GM15510 (cell line): Measurements from ENCODE around the gene ADAT1.
A peak's percentile ranks its signal among the peaks of the same experiment; 100 is the strongest.

ENCODE experiments used
- POLR2A ChIP-seq: IDR thresholded peaks from 3 replicates; pipeline ENCODE4 v1.6.1; 2011; ENCODE audit warnings: borderline replicate concordance; ENCODE audit not compliant: insufficient read length; ENCODE audit errors: extremely low read depth

Gene ADAT1

GRCh38 chr16:75622761-75623605, at the start of gene ADAT1:
Gene ADAT1, minus strand, starts transcription at chr16:75623281. Its CDS starts 2,482 bp downstream, at chr16:75620799.
- TF ChIP-seq POLR2A = peak; percentile 89

DNA sequence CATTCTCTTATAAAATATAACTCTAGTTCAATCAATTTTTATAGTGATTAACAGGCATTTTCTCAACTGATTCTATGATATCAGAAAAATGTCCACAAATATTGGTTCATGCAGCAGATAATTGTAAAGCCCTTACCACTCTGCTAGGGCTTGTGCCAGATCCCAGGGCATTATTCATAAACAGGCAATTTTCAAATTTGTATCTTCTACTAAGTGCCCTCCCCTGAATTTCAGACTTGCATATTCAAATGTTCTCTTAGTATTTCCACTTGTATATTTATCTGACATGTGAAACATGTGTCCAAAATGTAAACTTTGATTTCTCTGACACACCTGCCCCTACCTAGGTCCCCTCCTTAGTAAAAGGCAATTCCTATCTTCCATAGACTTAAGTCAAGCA, 44.4 kb upstream of the ADAT1 start:
- no peak for TF ChIP-seq POLR2A

DNA sequence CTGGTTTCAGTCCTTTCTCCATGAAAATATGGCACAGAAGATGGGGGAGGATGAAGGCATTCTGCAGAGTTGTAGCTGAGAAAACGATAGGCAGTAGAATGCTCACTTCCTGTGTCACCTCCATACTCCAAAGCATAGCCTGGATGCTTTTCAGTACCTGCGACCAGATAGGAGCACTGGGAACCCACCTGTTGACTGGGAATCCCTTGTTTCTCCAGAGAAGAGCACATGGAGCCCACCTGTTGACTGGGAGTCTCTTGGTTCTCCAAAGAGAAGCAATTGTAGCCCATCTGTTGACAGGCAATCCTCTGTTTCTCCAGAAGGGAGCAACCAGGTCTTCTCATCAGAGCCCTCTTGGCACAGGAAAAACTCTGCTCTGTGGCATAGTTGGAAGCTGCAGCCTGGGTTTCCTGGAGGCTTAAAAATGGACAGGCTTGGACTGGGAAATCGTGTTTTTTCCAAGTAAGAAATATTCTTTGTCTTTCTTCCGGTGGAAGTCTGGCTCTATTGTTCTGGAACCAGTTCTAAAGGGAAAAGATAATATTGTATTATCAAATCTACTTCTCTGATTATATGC, 37.7 kb upstream of the ADAT1 start:
- no peak for TF ChIP-seq POLR2A

DNA sequence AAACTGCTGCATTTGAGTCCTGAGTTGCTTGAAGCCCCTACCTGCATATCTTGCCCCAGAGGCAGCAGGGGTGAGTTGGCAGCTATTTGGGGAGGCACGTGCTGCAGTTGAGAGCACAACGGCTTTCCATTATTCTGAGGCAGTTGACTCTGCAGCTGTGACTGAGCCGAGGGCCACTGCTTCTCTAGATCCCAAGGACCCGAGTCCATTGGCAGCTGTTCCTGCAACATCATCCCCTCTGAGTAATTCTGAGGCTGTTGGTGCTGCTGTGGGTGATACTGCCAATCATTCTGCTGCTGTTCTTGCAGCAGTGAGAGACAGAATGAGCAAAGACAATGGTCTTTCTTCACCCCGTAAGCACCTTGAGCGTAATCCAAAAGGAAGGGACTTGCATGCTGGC, 37.2 kb upstream of the ADAT1 start:
- no peak for TF ChIP-seq POLR2A

DNA sequence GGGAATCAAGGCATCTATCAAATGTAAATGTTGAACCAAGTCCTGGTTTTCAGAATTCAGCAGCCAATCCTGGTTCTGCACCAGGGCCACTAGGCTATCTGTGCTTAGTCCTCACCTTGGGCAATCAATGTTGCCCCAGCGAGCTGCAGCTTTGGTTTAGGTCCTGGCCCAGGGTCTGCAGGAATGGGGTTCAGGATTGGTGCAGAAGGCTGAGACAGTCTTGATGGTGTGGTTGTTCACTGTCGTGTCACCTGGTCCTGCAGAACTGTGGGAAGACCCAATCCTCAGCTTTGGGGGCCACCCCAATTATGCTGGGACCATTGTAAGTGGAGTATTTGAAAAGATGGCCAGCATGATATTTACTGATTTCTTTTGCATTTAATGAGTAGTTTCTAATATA, 35.1 kb upstream of the ADAT1 start:
- TF ChIP-seq POLR2A = no peak

GRCh38 chr16:75653922-75654321, 30.8 kb upstream of the ADAT1 start:
- TF ChIP-seq POLR2A = no peak

DNA sequence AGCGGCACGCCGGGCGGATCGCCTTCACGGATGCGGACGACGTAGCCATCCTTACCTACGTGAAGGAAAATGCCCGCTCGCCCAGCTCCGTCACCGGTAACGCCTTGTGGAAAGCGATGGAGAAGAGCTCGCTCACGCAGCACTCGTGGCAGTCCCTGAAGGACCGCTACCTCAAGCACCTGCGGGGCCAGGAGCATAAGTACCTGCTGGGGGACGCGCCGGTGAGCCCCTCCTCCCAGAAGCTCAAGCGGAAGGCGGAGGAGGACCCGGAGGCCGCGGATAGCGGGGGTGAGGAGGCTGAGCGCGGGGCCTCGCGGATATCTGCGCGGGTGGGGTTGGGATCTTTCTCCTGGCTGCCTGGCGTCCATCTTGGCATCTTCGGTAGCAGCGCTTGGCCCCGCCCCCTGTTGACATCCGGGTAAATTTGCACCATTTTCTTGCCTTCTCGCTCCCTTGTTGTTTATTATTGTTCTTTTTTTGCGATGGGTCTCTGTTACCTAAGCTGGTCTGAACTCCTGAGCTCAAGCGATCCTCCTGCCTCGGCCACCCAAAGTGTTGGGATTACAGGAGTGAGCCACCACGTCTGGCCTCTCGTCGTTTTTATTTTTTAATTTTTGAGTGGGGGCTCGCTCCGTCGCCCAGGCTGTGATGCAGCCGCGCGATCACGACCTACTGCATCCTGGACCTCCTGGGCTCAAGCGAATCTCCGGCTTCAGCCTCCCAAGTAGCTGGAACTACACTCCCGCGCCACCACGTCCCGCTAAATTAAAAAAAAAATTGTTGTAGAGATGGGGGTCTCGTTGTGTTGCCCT, 25.4 kb upstream of the ADAT1 start:
- TF ChIP-seq POLR2A = peak; percentile 43

DNA sequence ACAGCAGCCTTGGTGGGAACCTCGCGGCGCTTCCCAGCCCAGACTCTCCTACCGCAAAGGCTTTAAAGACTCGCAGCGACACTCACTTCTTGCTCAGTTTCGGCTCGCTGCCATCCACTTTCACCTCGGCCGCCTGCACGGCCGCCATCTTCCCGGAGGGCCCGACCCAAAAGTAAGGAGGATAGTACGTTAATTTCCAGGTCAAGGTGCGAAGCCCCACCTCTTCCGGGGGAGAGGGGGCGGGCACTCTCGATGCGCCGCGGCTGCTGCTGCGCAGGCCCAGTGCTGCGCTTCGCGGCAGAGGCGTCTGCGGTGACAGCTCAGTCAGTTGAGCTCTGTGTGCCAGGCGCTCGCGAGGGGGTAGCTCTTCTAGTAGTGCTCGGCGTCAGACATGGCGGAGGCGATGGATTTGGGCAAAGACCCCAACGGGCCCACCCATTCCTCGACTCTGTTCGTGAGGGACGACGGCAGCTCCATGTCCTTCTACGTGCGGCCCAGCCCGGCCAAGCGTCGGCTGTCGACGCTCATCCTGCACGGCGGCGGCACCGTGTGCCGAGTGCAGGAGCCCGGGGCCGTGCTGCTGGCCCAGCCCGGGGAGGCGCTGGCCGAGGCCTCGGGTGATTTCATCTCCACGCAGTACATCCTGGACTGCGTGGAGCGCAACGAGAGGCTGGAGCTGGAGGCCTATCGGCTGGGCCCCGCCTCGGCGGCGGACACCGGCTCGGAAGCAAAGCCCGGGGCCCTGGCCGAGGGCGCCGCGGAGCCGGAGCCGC, 24.6 kb upstream of the ADAT1 start, which contains the start of the genes KARS1 and TERF2IP:
Gene KARS1, minus strand, starts transcription at position 174 of the 773 bp plus-strand sequence. Its CDS starts 26 bp downstream, at position 148.
Gene TERF2IP, plus strand, starts transcription at position 282 of the 773 bp plus-strand sequence. Its CDS starts 110 bp downstream, at position 392.
- peak; percentile 96 for TF ChIP-seq POLR2A

DNA sequence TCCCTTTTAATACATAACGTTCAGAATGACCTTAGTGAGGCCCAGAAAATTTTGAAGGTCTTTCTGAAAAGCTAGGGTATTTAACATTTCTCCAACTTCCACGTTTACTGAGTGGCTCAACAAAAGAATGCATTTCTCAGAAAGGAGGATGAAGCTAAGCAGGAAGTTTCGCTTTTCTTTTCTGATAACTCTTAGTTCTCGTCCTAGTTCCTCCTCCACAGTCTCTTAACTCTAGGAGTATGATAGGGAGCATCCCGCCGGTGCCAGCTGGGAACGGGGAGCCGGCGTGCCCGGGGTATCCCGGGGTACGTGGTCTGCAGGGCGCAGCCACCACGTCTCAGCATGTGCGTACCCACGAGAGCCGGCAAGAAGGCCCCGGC, 24.0 kb upstream of the ADAT1 start:
- TF ChIP-seq POLR2A = no peak

DNA sequence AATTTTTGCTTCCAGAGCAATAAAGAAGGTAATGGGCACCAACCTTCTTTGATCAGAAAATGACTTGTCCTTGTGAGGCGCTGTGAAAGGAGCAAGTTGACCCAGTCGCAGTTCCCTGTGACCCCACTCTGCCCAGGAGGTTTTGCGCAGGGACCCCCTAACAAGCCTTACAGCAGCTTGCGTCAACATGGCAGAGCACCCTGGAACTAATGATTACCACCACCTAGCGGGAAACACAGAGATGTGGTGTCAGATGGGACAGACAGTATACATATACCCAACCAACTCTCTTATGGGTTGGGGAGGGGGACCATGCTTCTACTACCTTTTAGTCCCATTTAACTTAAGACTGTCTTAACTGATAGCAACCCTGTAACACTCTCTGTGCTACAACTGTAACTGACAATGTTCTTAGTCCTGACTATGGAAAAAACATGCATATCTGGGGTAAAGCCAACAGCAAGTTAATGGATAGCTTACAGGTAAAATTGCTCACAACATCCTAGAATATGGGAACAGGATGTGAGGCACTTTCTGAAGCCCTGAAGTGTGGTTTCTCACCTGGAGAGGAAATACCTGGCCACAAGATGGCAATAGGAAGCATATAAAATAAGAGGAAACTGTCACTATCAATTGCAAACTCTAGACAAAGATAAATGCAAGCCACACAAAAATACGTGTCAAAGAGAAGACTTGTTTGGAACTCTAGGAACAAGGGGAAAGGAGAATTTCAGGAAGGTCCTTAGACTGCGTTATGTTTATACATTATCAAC, 21.3 kb upstream of the ADAT1 start:
- no peak for TF ChIP-seq POLR2A

GRCh38 chr16:75640598-75640997, 17.5 kb upstream of the ADAT1 start:
- no peak for TF ChIP-seq POLR2A

DNA sequence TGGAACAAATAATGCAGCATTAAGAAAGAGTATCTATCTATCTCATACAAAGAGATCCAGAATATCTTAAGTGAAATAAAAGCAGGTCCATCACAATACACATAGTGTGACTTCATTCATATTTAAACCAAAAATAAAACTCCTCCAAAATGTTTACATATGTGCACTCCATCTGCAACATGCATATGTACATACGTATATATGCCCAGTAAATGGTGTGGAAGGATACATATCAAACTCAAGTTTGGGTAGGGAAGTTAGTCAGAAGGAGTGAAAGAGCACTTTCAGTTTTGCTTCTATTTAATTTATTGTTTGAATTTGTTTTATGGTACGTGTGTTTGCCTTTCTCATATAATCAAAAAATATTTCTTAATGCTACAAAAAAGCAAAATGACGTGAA, 12.0 kb upstream of the ADAT1 start:
- no peak for TF ChIP-seq POLR2A

- no peak for TF ChIP-seq POLR2A
These were observed 9.8 kb upstream of the ADAT1 start for GRCh38 chr16:75632857-75633256.

DNA sequence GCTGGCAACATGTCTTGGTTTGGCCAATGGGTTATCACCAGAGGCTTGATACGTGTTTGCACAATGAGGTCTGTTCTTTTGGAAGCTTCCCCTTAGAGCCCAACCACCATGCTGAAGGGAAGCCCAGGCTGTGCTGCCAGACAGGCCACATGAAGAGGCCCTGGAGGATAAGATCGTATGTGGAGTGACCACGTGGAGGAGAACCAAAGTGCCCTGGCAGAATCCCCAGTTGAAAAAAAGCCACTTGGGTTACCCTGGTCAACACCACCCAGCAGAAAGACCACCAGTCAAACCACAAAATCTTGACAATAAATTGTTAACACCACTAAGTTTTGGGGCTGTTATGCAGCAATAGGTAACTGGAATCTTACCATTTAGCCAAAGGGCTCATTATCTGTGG, 7.0 kb upstream of the ADAT1 start:
- no peak for TF ChIP-seq POLR2A
